HG02642 (cell line): ENCODE results near the gene MGRN1.

ENCODE experiments used
- ATAC-seq: cut with Tn5 transposase; IDR thresholded peaks from one replicate; pipeline ENCODE4 v1.9.1; 2021; ENCODE audit warnings: mild to moderate bottlenecking; ENCODE audit not compliant: unreplicated experiment, poor library complexity

The MGRN1 gene

DNA sequence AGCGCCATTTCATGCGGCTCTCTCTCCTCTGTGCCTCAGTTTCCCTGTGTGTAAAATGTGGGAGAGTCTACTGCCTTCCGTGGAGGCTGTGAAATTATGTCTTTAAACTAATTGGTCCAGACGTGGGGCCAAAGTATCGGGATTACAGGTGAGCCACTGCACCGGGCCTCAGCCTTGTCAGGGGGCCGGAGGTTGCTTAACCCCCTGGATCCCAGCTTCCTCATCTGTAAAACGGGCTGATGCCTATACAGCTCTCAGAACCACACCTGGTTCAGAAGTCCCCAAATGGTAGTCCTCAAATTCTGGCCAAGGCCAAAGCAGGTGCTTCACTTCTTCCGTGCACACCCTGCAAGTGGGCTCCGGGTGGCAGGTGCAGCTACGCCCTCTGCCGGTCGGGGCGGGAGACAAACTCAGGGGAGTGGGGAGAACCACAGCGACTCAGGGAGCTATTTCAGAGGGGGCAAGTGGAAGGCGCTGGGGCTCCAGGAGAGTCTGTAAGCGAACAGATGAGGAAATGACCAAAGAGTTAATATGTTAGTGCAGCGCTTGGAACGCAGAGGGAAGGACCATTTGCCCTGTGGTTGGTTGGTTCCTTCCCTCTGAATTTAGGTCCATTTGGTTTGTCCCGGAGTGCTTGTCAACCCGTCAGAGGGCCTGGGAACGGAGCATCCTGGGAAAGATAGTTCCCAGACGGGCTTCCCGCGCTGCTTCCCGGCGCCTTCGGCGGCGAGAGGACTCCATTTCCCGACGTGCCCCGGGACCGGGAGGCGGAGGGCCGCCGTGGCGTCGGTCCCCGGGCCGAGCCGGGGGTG, at the start of gene MGRN1:
TSS of gene MGRN1 (plus strand) at position 812 of the 812 bp plus-strand sequence. CDS start 135 bp downstream, outside the sequence.
- ATAC-seq = peak; percentile 79

GRCh38 chr16:4574919-4575705, 49.5 kb upstream of the MGRN1 start:
- ATAC-seq = no peak

DNA sequence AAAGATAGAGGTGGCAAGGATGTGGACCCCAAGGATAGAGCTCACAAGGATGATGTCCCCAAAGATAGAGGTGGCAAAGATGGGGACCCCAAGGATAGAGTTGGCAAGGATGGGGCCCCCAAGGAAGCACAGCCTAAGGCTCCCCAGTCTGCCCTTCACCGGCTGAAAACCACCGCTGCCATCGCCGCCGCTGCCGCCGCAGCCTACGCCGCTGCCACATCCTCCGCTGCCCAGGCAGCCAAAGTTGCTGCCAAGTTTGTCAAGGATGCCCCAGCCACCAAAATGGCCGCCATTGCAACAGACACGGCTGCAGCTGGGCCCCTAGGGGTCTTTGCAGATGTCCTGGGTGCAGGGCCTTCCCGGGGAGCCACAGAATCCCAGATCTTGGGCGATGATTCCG, 48.6 kb upstream of the MGRN1 start:
- ATAC-seq = no peak

DNA sequence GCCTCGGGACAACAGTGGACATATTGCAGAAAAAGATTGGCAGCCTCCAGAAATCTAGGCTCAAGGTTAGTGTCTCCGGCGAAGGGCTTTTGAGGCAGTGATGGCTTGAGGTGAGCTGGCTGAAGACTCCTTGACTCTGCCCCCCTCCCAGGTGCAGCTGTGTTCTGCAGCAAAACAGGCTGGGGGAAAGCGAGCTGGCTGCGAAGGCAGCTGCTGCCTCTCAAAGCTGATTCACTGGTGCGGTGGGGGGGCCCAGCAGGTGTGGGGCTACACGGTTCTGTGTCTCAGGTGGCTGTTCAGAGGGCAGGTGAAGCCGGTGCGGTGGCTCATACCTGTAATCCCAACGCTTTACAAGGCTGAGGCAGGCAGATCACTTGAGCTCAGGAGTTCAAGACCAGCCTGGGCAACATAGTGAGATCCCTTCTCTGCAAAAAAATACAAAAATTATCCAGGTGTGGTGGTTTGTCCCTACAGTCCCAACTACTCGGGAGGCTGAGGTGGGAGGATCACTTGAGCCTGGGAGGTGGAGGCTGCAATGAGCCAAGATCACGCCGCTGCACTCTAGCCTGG, 45.6 kb upstream of the MGRN1 start:
- no peak for ATAC-seq

DNA sequence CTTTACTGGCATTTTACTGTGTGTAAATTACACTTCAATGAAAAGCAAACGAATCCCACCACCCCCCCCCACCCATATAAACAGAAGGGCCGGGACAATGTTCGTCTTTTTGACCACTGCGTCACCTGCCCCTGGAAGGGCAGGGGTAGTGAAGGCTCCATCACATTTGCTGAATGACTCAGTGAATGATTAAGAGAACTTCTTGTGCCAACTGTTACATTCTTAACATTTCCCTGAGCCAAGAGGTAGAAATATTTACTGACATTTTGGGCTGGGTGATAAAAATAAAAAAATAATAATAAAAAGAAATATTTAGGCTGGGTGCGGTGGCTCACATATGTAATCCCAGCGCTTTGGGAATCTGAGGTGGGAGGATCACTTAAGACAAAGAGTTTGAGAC, 44.4 kb upstream of the MGRN1 start:
- no peak for ATAC-seq

DNA sequence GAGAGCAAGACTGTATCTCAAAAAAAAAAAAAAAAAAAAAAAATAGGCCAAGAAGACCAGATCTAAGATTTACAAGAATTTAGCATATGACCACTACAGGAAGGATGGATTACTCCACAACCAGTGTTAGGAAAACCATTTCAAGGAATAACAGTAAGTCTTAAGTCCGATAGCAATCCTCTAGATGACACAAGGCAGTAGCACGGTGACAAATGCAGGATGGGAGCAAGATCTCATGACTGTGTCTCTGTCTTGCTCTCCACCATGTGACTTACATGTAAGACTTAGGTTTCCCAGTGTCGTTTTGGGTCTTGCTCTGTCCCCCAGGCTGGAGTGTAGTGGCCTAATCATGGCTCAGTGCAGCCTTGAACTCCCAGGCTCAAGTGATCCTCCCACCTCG, 40.7 kb upstream of the MGRN1 start:
- no peak for ATAC-seq

GRCh38 chr16:4586291-4586690, 38.3 kb upstream of the MGRN1 start:
- no peak for ATAC-seq

DNA sequence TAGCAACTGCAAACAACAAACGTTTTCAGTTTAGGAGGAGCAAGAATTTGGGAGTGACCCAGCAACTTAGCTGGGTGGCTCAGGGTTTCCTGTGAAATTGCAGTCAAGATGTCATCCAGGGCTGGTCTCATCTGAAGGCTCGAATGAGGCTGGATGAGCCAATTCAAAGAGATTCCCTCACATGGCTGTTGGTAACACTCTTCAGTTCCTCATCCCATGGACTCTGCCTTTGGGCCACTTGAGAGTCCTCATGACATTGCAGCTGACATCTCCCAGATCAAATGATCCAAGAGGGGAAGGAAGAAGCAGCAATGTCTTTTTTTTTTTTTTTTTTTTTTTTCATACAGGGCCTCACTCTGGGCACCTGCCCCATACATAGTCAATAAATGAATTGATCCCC, 36.2 kb upstream of the MGRN1 start:
- no peak for ATAC-seq

DNA sequence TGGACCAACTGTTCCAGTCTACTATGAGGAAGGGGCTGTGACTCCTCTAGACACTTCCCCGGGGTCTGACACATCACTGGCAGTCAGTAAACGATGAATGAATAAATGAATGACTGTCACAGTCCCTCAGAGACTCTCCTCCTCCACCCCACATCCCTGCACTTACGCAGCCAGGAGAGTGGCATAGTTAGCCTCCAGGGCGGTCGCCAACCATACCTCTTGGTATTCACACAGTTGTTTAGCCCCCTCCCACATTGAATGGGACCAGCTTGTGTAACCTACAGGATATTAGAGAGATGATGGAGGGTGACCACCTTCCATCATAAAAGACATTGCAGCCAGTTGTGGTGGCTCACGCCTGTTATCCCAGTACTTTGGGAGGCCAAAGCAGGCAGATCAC, 35.7 kb upstream of the MGRN1 start:
- ATAC-seq = no peak

DNA sequence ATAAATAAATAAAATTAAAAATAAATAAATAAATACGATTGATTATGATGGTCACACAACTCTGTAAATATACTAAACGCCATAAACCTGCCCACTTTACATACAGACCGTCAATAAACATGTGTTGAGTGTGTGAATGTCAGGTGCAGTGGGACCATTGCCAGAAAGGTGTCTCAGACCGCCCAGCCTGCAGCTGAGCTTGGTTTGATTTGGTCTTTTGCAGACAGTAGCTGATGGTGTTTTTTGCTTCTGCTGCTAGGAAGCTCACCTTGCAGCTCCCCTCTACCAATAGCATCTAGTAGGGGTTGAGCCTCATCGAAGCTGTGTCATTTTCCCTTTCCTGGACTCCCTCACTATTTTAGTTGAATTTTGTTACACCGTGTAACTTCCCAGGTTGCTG, 33.4 kb upstream of the MGRN1 start:
- no peak for ATAC-seq

DNA sequence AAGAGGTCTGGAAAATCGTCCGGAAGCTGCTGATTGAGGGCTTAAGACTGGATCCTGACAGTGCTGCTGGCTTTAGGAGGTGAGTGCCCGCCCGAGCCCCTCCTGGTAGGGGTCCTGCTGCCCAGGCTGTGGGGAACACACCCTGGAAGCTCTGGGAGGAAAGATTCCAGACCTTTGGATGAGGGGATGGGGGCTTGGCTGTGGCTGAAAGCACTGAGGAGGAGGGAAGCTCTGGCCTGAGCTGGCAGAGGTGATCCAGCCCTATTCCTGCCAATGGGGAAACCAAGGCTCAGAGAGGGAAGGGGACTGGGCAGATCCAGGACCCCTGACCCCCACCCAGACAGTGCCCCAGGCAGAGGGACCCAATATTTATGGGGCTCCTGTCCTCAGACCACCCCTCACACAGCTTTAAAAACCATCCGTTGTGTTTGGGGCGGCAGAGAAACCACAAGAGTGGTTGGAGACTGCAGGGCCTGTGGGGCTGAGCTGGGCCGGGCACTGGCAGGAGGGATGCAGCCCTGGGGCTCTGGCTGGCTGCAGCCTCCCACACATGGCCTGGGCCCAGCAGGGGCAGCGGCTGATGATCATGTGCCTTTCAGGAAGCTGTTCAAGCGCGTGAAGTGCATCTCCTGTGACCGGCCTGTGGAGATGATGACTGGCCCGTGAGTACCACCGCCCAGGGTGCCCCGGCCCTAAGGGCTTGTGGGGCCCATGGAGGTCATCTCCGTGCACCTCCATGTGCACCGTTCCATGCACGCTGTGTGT, 32.7 kb upstream of the MGRN1 start:
- no peak for ATAC-seq

- no peak for ATAC-seq
Measured at GRCh38 chr16:4593086-4593485, 31.5 kb upstream of the MGRN1 start.

GRCh38 chr16:4594433-4595410, 29.9 kb upstream of the MGRN1 start:
- ATAC-seq = no peak

GRCh38 chr16:4597174-4597573, 27.5 kb upstream of the MGRN1 start:
- ATAC-seq = no peak

- ATAC-seq = no peak
Measured at GRCh38 chr16:4599037-4599436, 25.6 kb upstream of the MGRN1 start.

DNA sequence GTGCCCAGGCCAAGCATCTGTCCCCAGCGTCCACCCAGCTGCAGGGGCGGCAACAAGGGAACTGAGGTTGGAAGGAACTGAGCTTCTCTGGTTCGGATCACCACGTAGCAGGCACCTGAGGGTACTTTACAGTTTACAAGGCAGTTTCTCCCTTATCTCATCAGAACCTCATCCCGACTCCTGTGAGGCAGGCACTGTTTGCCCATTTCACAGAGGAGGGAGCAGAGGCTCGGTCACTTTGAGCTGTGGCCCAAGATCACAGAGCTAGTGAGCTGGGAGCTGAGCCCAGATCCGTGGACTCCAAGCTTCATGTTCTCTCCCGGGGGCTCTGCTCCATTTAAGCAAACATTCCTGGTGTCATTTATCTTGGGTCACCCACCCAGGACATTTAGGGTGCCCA, 25.1 kb upstream of the MGRN1 start:
- no peak for ATAC-seq

- no peak for ATAC-seq
Measured at GRCh38 chr16:4601036-4601863, 23.4 kb upstream of the MGRN1 start.

DNA sequence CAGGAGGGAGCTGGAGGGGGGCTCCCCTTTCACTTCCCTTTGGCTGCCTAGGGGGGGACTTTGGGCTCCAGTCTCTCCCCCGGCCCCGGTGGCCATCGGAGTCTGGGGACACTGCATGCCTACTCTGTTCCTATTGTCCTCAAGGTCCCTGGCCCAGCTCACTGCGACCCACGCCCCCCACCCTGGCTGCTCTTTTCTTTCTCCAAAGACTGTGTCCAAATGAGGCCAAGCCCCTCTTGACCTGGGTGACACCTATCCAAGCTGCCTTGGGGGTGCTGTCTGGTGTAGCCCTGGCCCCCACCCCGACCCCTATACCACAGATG, 22.8 kb upstream of the MGRN1 start:
- no peak for ATAC-seq

DNA sequence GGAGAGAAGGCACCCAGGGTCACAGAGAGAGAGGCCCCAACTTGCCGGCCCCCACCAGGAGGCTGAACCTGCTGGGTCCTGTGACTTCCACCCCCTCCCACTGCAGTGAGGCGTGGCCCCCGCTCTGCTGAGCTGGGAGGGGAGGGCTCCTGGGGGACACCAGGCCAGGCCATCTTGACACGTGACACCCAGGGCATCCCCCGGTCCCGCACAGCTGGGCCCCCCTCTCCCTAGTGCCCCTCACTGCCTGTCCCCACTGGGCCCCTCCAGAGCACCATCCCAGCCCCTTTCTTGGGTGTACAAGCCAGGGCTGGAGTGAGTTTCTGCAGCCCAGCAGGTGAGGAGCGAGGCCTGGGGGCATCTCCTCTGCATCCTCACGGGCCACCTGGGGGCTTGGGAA, 22.3 kb upstream of the MGRN1 start:
- ATAC-seq = no peak
